Trophoblast cell (in vitro differentiated cells and primary cell): ENCODE data around the gene CEPT1.

ENCODE experiments used
- DNase-seq, 2 donors: peaks; one replicate each; pipeline ENCODE4 v3.0.0-alpha.2; 2016
- H2AFZ ChIP-seq: 2 replicates; pipeline ENCODE4 v1.6.1; 2013; ENCODE audit warnings: low read length, moderate library complexity, mild to moderate bottlenecking; ENCODE audit not compliant: insufficient read depth, poor library complexity
- H2AK5ac ChIP-seq: 2 replicates; pipeline ENCODE4 v1.6.1; 2013; ENCODE audit warnings: mild to moderate bottlenecking, low read length
- H2BK120ac ChIP-seq: 2 replicates; pipeline ENCODE4 v1.6.1; 2013; ENCODE audit warnings: low read length, mild to moderate bottlenecking, moderate library complexity; ENCODE audit not compliant: insufficient read depth, poor library complexity
- H2BK12ac ChIP-seq: 2 replicates; pipeline ENCODE4 v1.6.1; 2013; ENCODE audit warnings: mild to moderate bottlenecking, low read length, moderate library complexity
- H2BK5ac ChIP-seq: 2 replicates; pipeline ENCODE4 v1.6.1; 2013; ENCODE audit warnings: low read length, low read depth, moderate library complexity, mild to moderate bottlenecking; ENCODE audit not compliant: poor library complexity
- H3K14ac ChIP-seq: 2 replicates; pipeline ENCODE4 v1.6.1; 2013; ENCODE audit warnings: mild to moderate bottlenecking, low read length
- H3K18ac ChIP-seq: 2 replicates; pipeline ENCODE4 v1.6.1; 2013; ENCODE audit warnings: mild to moderate bottlenecking, low read length
- H3K23ac ChIP-seq: 2 replicates; pipeline ENCODE4 v1.6.1; 2013; ENCODE audit warnings: low read length
- H3K27ac ChIP-seq: 2 replicates; pipeline ENCODE4 v1.5.1; 2013; ENCODE audit warnings: low read depth, mild to moderate bottlenecking, inconsistent platforms, low read length, moderate library complexity
- H3K27me3 ChIP-seq: 2 replicates; pipeline ENCODE4 v1.6.1; 2013; ENCODE audit warnings: inconsistent platforms, mild to moderate bottlenecking, low read length, moderate library complexity; ENCODE audit not compliant: insufficient read depth
- H3K36me3 ChIP-seq, 2 experiments: 1 replicate in 1 of 2; 2 replicates in 1 of 2; pipeline ENCODE4 v1.6.1; 2013; ENCODE audit warnings: low read length in 2 of 2, mild to moderate bottlenecking in 2 of 2, moderate library complexity in 1 of 2; ENCODE audit not compliant: insufficient read depth in 2 of 2, control insufficient read depth in 1 of 2
- H3K4ac ChIP-seq: 2 replicates; pipeline ENCODE4 v1.6.1; 2013; ENCODE audit warnings: low read depth, mild to moderate bottlenecking, low read length, moderate library complexity
- H3K4me1 ChIP-seq, 2 experiments: 1 replicate in 1 of 2; 2 replicates in 1 of 2; pipeline ENCODE4 v1.6.1; 2013; ENCODE audit warnings: low read length in 2 of 2, mild to moderate bottlenecking in 2 of 2, moderate library complexity in 1 of 2; ENCODE audit not compliant: insufficient read depth in 2 of 2, control insufficient read depth in 1 of 2
- H3K4me2 ChIP-seq: 2 replicates; pipeline ENCODE4 v1.6.1; 2013; ENCODE audit warnings: inconsistent platforms, mild to moderate bottlenecking, low read length, moderate library complexity
- H3K4me3 ChIP-seq: 2 replicates; pipeline ENCODE4 v1.5.1; 2013; ENCODE audit warnings: mild to moderate bottlenecking, low read depth, low read length, inconsistent platforms
- H3K79me1 ChIP-seq: one replicate; pipeline ENCODE4 v1.6.1; 2013; ENCODE audit warnings: low read length
- H3K79me2 ChIP-seq: 2 replicates; pipeline ENCODE4 v1.6.1; 2013; ENCODE audit warnings: low read length, mild to moderate bottlenecking; ENCODE audit not compliant: control insufficient read depth, insufficient read depth, poor library complexity
- H3K9ac ChIP-seq: 2 replicates; pipeline ENCODE4 v1.6.1; 2013; ENCODE audit warnings: mild to moderate bottlenecking, low read length
- H3K9me3 ChIP-seq: 2 replicates; pipeline ENCODE4 v1.6.1; 2013; ENCODE audit warnings: low read depth, mild to moderate bottlenecking, control low read depth, inconsistent platforms, low read length; ENCODE audit not compliant: insufficient read depth
- H4K12ac ChIP-seq: 2 replicates; pipeline ENCODE4 v1.6.1; 2013; ENCODE audit warnings: low read depth, mild to moderate bottlenecking, low read length, moderate library complexity
- H4K8ac ChIP-seq: 2 replicates; pipeline ENCODE4 v1.6.1; 2013; ENCODE audit warnings: low read depth, mild to moderate bottlenecking, low read length, moderate library complexity
- H4K91ac ChIP-seq: one replicate; pipeline ENCODE4 v1.6.1; 2013; ENCODE audit warnings: low read depth, mild to moderate bottlenecking, low read length, moderate library complexity
- WGBS: extraction: QIAGEN DNeasy Blood & Tissue Kit; methylation state at CpG from one replicate; pipeline ENCODE4 v1.1.7; 2013; ENCODE audit warnings: missing lambda C conversion rate; ENCODE audit not compliant: insufficient read length, insufficient coverage; ENCODE audit errors: extremely low coverage; 5-methylcytosine and 5-hydroxymethylcytosine counted together

Gene CEPT1

GRCh38 chr1:111172463-111172862 lies 32.4 kb downstream of the CEPT1 start:
- H3K4me3 ChIP-seq: no peak overlapping the region
- H3K27ac ChIP-seq: no peak overlapping the region
- no peak overlapping the region for H2AK5ac ChIP-seq
- no peak overlapping the region for H3K4ac ChIP-seq
- peaks cover 5% of the 10 kb centered on the region in 2 experiments for H3K36me3 ChIP-seq
- H2BK12ac ChIP-seq: no peak overlapping the region
- DNase-seq: no peak
- H3K79me2 ChIP-seq: no peaks in the 10 kb centered on the region
- no peak overlapping the region for H3K18ac ChIP-seq
- no peak overlapping the region for H3K23ac ChIP-seq
- H3K27me3 ChIP-seq: no peaks in the 10 kb centered on the region
- no peak overlapping the region for H4K91ac ChIP-seq
- no peak overlapping the region for H3K4me2 ChIP-seq
- H3K9ac ChIP-seq: no peak overlapping the region
- H4K12ac ChIP-seq: no peak overlapping the region
- no peak overlapping the region for H3K14ac ChIP-seq
- no peak overlapping the region for H2BK120ac ChIP-seq
- H2BK5ac ChIP-seq: no peak overlapping the region
- H3K79me1 ChIP-seq: no peaks in the 10 kb centered on the region
- no peaks in the 10 kb centered on the region for H3K9me3 ChIP-seq
- H3K4me1 ChIP-seq: no peaks in the 10 kb centered on the region
- H2AFZ ChIP-seq: no peak overlapping the region
- no peak overlapping the region for H4K8ac ChIP-seq

DNA sequence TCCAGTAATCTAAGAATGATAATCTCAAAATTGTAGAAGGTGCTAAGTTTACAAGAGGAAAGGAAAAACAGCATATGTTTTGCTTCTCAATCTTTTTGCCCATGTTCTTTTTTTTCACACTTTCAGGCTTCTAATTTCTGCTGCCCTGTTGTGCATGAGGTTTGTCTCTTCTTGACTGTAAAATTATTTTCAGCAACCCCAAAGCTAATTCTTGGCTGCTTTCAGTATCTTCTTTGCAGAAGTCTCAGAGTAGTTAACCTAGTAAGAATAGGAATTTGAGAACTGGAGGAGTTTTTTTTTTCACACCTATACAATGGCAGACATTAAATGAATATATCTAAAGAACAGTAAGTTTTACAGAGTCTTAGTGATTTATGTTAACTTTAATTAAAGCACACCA lies 34.0 kb downstream of the CEPT1 start:
- Histone ChIP-seq H3K4ac (no peak overlapping the region), H4K91ac (no peak overlapping the region), H3K79me2 (no peaks in the 10 kb centered on the region), H3K27me3 (no peaks in the 10 kb centered on the region), H2BK12ac (no peak overlapping the region), H3K79me1 (no peaks in the 10 kb centered on the region), H3K4me2 (no peak overlapping the region), H3K23ac (no peak overlapping the region), H2AFZ (no peak overlapping the region), H3K9me3 (no peaks in the 10 kb centered on the region), H4K8ac (no peak overlapping the region), H3K14ac (no peak overlapping the region), H3K18ac (no peak overlapping the region), H2AK5ac (no peak overlapping the region), H3K9ac (no peak overlapping the region), H3K27ac (no peak overlapping the region), H3K4me1 (no peaks in the 10 kb centered on the region), H3K36me3 (peaks cover 2% of the 10 kb centered on the region in 2 experiments), H2BK120ac (no peak overlapping the region), H4K12ac (no peak overlapping the region), H3K4me3 (no peak overlapping the region), H2BK5ac (no peak overlapping the region)
- no peak for DNase-seq

GRCh38 chr1:111175349-111175748 lies 35.3 kb downstream of the CEPT1 start:
- no peak overlapping the region for H3K23ac ChIP-seq
- WGBS: no CpG with 5 or more reads among the region's 3 CpGs
- no peak overlapping the region for H2BK12ac ChIP-seq

GRCh38 chr1:111176678-111177077 lies 36.7 kb downstream of the CEPT1 start:
- no peaks in the 10 kb centered on the region for H3K79me2 ChIP-seq
- no peak overlapping the region for H3K27ac ChIP-seq
- H2BK120ac ChIP-seq: no peak overlapping the region
- no peaks in the 10 kb centered on the region for H3K4me1 ChIP-seq
- no peak overlapping the region for H3K18ac ChIP-seq
- WGBS: no CpG with 5 or more reads among the region's 1 CpG
- H4K91ac ChIP-seq: no peak overlapping the region
- H3K36me3 ChIP-seq: peaks cover 2 to 4% of the 10 kb centered on the region in 2 experiments
- DNase-seq: no peak
- no peak overlapping the region for H2AFZ ChIP-seq
- no peak overlapping the region for H2AK5ac ChIP-seq
- no peak overlapping the region for H3K14ac ChIP-seq
- no peak overlapping the region for H3K23ac ChIP-seq
- H4K8ac ChIP-seq: no peak overlapping the region
- H3K27me3 ChIP-seq: no peaks in the 10 kb centered on the region
- H3K9ac ChIP-seq: no peak overlapping the region
- no peaks in the 10 kb centered on the region for H3K79me1 ChIP-seq
- no peak overlapping the region for H2BK12ac ChIP-seq
- H3K4me3 ChIP-seq: no peak overlapping the region
- H3K9me3 ChIP-seq: no peaks in the 10 kb centered on the region
- H3K4ac ChIP-seq: no peak overlapping the region
- H3K4me2 ChIP-seq: no peak overlapping the region
- no peak overlapping the region for H4K12ac ChIP-seq
- no peak overlapping the region for H2BK5ac ChIP-seq

More at GRCh38 chr1:111175349-111175748, 35.3 kb downstream of the CEPT1 start:
- no peak overlapping the region for H2AFZ ChIP-seq
- no peak overlapping the region for H4K8ac ChIP-seq
- H2BK120ac ChIP-seq: no peak overlapping the region
- H3K14ac ChIP-seq: no peak overlapping the region
- H3K4me1 ChIP-seq: no peaks in the 10 kb centered on the region
- H3K4me2 ChIP-seq: no peak overlapping the region
- no peak for DNase-seq
- H3K27me3 ChIP-seq: no peaks in the 10 kb centered on the region
- H3K4me3 ChIP-seq: no peak overlapping the region
- H4K12ac ChIP-seq: no peak overlapping the region
- H2BK5ac ChIP-seq: no peak overlapping the region
- no peaks in the 10 kb centered on the region for H3K79me2 ChIP-seq
- H3K9ac ChIP-seq: no peak overlapping the region
- H2AK5ac ChIP-seq: no peak overlapping the region
- H3K18ac ChIP-seq: no peak overlapping the region
- H3K79me1 ChIP-seq: no peaks in the 10 kb centered on the region
- H3K36me3 ChIP-seq: peaks cover 2% of the 10 kb centered on the region in 2 experiments
- H3K4ac ChIP-seq: no peak overlapping the region
- no peaks in the 10 kb centered on the region for H3K9me3 ChIP-seq
- no peak overlapping the region for H3K27ac ChIP-seq
- H4K91ac ChIP-seq: no peak overlapping the region
